Hair follicular keratinocyte (primary cell): ENCODE data around the gene CPHXL2. TPM values are rescaled to one million over a fixed set of nuclear protein-coding genes. Genes with fewer than 3 reads are reported as not detected.

Source experiments
- total RNA-seq: library from RNA; depleted of rRNA; stranded (reverse); fragments of >200 nt; gene quantifications from 2 replicates; pipeline ENCODE4 v1.2.3, GENCODE V29; 2015

Gene CPHXL2
- total RNA-seq: not detected in 2 replicates

DNA sequence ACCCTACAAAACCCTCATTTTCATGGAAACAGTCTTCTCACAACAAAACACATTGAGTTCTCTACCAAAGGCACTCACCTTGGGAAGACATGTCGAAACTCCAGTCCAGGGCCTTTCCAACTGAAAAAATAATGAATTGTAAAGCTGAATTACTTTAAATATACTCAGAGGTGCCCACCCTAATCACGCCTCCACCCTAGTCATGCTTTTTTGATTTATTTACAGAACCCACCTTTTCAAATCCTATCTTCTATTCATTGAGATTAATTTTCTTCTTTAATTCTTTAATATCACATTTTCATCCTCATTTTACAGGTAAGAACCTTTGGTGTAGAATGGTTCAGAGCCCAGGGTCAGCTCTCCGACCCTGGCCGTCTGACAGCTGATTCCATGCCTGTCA is at the start of gene CPHXL2:
TSS of gene CPHXL2 (minus strand) at position 101 of the 400 bp plus-strand sequence. CDS start at position 91, 10 bp downstream.

DNA sequence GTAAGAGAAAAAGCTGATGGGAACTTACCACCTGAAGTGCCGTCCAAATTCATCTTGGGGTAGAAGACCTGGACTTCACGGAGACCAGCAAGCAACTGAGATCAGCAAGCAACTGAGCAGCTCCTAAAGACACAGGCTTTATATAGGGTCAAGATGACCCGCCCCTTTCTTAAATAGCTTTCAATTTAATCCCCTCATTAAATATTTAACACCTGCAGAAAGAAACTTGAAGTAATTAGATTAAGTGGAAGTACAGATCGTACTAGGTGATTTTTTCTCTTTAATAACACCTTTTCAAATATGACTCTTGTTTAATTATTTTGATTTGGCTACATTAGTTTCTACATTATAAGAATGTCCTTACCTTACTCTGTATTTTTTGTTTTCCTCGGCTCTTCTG is 49.6 kb upstream of the CPHXL2 start, which contains the start of gene CPHXL:
TSS of gene CPHXL (minus strand) at position 101 of the 400 bp plus-strand sequence. CDS start at position 53, 48 bp downstream.

DNA sequence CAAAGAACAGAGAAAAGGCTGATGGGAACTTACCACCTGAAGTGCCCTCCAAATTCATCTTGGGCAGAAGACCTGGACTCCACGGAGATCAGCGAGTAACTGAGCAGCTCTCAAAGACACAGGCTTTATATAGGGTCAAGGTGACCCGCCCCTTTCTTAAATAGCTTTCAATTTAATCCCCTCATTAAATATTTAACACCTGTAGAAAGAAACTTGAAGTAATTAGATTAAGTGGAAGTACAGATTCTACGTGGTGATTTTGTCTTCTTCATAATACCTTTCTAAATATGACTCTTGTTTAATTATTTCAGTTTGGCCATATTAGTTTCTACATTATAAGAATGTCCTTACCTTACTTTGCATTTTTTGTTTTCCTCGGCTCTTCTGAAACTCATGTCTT is 24.6 kb upstream of the CPHXL2 start, which contains the start of gene DUXB:
TSS of gene DUXB (minus strand) at position 101 of the 400 bp plus-strand sequence. CDS start at position 58, 43 bp downstream.

DNA sequence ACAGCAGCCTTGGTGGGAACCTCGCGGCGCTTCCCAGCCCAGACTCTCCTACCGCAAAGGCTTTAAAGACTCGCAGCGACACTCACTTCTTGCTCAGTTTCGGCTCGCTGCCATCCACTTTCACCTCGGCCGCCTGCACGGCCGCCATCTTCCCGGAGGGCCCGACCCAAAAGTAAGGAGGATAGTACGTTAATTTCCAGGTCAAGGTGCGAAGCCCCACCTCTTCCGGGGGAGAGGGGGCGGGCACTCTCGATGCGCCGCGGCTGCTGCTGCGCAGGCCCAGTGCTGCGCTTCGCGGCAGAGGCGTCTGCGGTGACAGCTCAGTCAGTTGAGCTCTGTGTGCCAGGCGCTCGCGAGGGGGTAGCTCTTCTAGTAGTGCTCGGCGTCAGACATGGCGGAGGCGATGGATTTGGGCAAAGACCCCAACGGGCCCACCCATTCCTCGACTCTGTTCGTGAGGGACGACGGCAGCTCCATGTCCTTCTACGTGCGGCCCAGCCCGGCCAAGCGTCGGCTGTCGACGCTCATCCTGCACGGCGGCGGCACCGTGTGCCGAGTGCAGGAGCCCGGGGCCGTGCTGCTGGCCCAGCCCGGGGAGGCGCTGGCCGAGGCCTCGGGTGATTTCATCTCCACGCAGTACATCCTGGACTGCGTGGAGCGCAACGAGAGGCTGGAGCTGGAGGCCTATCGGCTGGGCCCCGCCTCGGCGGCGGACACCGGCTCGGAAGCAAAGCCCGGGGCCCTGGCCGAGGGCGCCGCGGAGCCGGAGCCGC is 29.1 kb downstream of the CPHXL2 start, which contains the start of the genes KARS1 and TERF2IP:
TSS of gene KARS1 (minus strand) at position 174 of the 773 bp plus-strand sequence. CDS start at position 148, 26 bp downstream.
TSS of gene TERF2IP (plus strand) at position 282 of the 773 bp plus-strand sequence. CDS start at position 392, 110 bp downstream.

DNA sequence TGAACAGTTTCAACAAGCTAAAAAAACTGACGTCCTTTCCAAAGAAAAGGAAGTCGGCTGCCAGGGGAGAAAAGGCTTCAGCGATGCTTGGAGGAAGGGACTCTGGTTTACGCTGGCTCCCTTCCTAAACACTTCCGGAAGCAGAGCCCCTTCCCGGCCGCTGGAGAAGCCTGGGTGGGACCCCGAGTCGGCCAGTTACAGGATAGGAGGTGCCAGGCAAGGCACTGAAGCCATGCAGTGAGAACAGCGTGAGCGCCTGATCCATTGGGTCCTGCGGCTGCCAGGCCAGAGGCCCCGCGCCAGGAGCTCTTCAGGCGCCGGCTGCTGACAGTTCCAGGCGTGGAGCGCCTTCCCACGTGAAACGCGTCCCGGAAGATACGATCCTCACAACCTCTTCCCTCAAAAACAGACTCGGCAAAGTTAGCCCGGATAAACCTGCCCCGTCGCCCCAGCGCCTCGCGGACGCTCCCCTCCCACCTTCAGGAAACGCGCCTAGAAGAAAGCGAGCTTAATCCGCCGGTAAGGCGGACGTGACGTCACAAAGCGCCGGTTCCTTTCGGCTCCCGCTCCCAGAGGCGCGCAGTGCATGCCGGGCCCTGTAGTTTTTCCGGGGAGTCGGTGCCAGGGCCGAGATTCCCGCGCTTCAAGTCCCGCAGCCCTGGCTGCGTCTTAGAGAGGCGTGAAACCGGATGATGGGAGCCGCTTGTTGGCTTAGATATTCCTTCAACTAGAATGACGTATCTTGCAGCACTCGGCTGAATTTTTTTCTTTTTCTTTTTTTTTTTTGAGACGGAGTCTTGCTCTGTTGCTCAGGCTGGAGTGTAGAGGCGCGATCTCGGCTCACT is 53.8 kb downstream of the CPHXL2 start, which contains the start of gene ADAT1:
TSS of gene ADAT1 (minus strand) at position 521 of the 845 bp plus-strand sequence. CDS start 2,482 bp downstream, outside the sequence.

Other genes starting within 250 kb of the CPHXL2 start
- gene CFDP1, start 243.5 kb downstream of the CPHXL2 start, total RNA-seq: 37.4 and 46.0 TPM in 2 replicates
- 14.7 and 16.4 TPM in 2 replicates for gene TMEM170A, start 212.3 kb downstream of the CPHXL2 start, total RNA-seq
- gene CHST6, start 181.6 kb downstream of the CPHXL2 start, total RNA-seq: 1.1 and 3.0 TPM in 2 replicates
- 0.08 TPM in 1 of 2 replicates, not detected in the other for gene CHST5, start 140.9 kb downstream of the CPHXL2 start, total RNA-seq
- gene TMEM231, start 120.8 kb downstream of the CPHXL2 start, total RNA-seq: 5.3 and 9.3 TPM in 2 replicates
- 49.1 and 51.5 TPM in 2 replicates for gene GABARAPL2, start 110.6 kb downstream of the CPHXL2 start, total RNA-seq
- 32.0 and 41.5 TPM in 2 replicates for gene ADAT1, start 53.7 kb downstream of the CPHXL2 start, total RNA-seq
- 172 and 260 TPM in 2 replicates for gene KARS1, start 29.3 kb downstream of the CPHXL2 start, total RNA-seq
- 38.3 and 38.9 TPM in 2 replicates for gene TERF2IP, start 29.2 kb downstream of the CPHXL2 start, total RNA-seq
- gene DUXB, start 24.5 kb upstream of the CPHXL2 start, total RNA-seq: not detected in 2 replicates
- not detected in 2 replicates for gene CPHXL, start 49.5 kb upstream of the CPHXL2 start, total RNA-seq